Panc1 (cell line): Measurements from ENCODE around the gene NRDC. TPM values are rescaled to one million over a fixed set of nuclear protein-coding genes. Genes with fewer than 3 reads are reported as not detected.

Source experiments
- ATAC-seq: fragments of 200-7000 bp; cut with Tn5 transposase; 2 replicates; pipeline ENCODE4 v1.9.1; 2020; ENCODE audit warnings: mild to moderate bottlenecking, moderate library complexity
- BruUV-seq: library from RNA; stranded (reverse); fragments of 400-500 nt; replicated peaks from 2 replicates; lab custom pipeline; 2021; lab: Mats Ljungman, UMichigan
- CTCF ChIA-PET: fragments of 300-600 bp; sonication (Branson Sonifier 250); formaldehyde crosslinking; loops from one replicate; lab custom pipeline; 2022; ENCODE audit warnings: antibody characterized with exemption; lab: Charles Lee
- POLR2A ChIA-PET: fragments of 300-600 bp; sonication (Branson Sonifier 250); formaldehyde crosslinking; loops from one replicate; lab custom pipeline; 2022; ENCODE audit warnings: antibody characterized with exemption; lab: Charles Lee
- DNase-seq: peaks from one replicate; pipeline ENCODE4 v3.0.0-alpha.2; 2010; ENCODE audit warnings: low read depth, low spot score
- H3K27ac ChIP-seq: 2 replicates; pipeline ENCODE4 v1.5.1; 2011; ENCODE audit warnings: mild to moderate bottlenecking, low read length, inconsistent platforms
- H3K27me3 ChIP-seq: fragments of 200-500 bp; sonication (Bioruptor generic); 2 replicates; pipeline ENCODE4 v1.6.0; 2014; ENCODE audit warnings: low read length, inconsistent platforms; ENCODE audit not compliant: control insufficient read depth, insufficient read depth
- H3K36me3 ChIP-seq: fragments of 200-500 bp; sonication (Bioruptor generic); 2 replicates; pipeline ENCODE4 v1.5.1; 2014; ENCODE audit warnings: inconsistent platforms, mild to moderate bottlenecking, low read length, moderate library complexity; ENCODE audit not compliant: control insufficient read depth, insufficient read depth
- H3K4me1 ChIP-seq: 2 replicates; pipeline ENCODE4 v1.5.1; 2011; ENCODE audit warnings: inconsistent platforms, mild to moderate bottlenecking, low read length, moderate library complexity; ENCODE audit not compliant: control insufficient read depth, insufficient read depth
- H3K4me3 ChIP-seq, 2 experiments: 2 replicates each; pipeline ENCODE4 v1.5.1; 2011 to 2012; ENCODE audit warnings: low read depth in 2 of 2, low read length in 2 of 2, mild to moderate bottlenecking in 2 of 2, inconsistent platforms in 1 of 2, moderate library complexity in 1 of 2
- H3K9me3 ChIP-seq: fragments of 200-500 bp; sonication (Bioruptor generic); 2 replicates; pipeline ENCODE4 v1.5.1; 2014; ENCODE audit warnings: low read depth, mild to moderate bottlenecking, inconsistent platforms, low read length, moderate library complexity; ENCODE audit not compliant: control insufficient read depth, insufficient read depth
- POLR2AphosphoS5 ChIP-seq: IDR thresholded peaks from 2 replicates; pipeline ENCODE4 v1.6.1; 2012; ENCODE audit warnings: mild to moderate bottlenecking, low read depth, low read length, moderate library complexity
- SIN3A ChIP-seq: IDR thresholded peaks from 2 replicates; pipeline ENCODE4 v1.6.1; 2012; ENCODE audit warnings: low read depth, mild to moderate bottlenecking, low read length, moderate library complexity, borderline replicate concordance; ENCODE audit not compliant: insufficient read depth
- TCF7L2 ChIP-seq: IDR thresholded peaks from 2 replicates; pipeline ENCODE4 v1.6.1; 2011; ENCODE audit warnings: mild to moderate bottlenecking, low read depth, low read length, inconsistent platforms
- in situ Hi-C: cut with HindIII; loops from 2 replicates; pipeline ENCODE4 v1.10.0; 2016; ENCODE audit warnings: low sequenced_read_pairs, low pct_unique_long_range_greater_than_20kb
- intact Hi-C: fragments of 100-400 bp; cut with micrococcal nuclease; formaldehyde crosslinking; loops from one replicate; pipeline ENCODE4 v1.10.0; 2022; ENCODE audit not compliant: unreplicated experiment
- total RNA-seq: library from RNA; stranded (reverse); gene quantifications from one replicate; pipeline ENCODE4 v1.2.1, GENCODE V29; 2021; ENCODE audit not compliant: unreplicated experiment
- TF ChIP-seq, protein P1 (sequence below), 2 experiments: IDR thresholded peaks; 2 replicates each; pipeline ENCODE4 v1.6.1; 2011 to 2012; ENCODE audit warnings: low read depth in 2 of 2, control low read depth in 1 of 2, low read length in 1 of 2, mild to moderate bottlenecking in 1 of 2, moderate library complexity in 1 of 2; ENCODE audit not compliant: insufficient read depth in 1 of 2
- TF ChIP-seq, protein P2 (sequence below): fragments of 450-650 bp; IDR thresholded peaks from 2 replicates; pipeline ENCODE4 v1.5.1; 2017; ENCODE audit warnings: mild to moderate bottlenecking

Gene NRDC
- total RNA-seq, 1 experiment from 2014 or later, result 180 TPM

DNA sequence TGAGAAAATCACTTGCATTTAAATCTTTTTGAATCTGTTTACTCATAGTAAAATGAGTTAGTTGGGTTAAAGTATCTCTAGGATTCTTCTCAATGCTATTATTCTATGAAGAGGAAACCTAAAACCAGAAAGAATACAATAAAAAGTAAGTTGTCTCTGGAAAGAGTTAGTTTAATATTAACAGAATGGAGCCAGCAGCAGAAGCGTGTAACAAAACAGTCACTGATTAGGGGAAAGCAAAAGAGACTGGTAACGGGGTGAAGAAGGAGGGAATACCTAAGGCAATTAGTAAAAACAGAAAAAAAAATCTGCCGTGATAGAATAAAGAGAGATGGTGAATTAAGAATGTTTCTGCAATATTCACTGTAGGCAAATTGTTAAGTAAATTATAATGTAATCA, 60.0 kb downstream of the NRDC start:
- ChIA-PET POLR2A (no interaction called here), CTCF (no interaction called here)
- Histone ChIP-seq H3K4me3 (no peak overlapping the region), H3K4me1 (no peaks in the 10 kb centered on the region), H3K27me3 (no peaks in the 10 kb centered on the region), H3K36me3 (peaks cover 48% of the 10 kb centered on the region), H3K27ac (no peak overlapping the region), H3K9me3 (no peaks in the 10 kb centered on the region)
- DNase-seq, result no peak
- intact Hi-C loops, result no loop called here
- no peak for ATAC-seq
- no TSS peak for BruUV-seq
- TF ChIP-seq SIN3A (no peak), TCF7L2 (no peak), POLR2AphosphoS5 (no peak)
- TF ChIP-seq, protein P1, sequence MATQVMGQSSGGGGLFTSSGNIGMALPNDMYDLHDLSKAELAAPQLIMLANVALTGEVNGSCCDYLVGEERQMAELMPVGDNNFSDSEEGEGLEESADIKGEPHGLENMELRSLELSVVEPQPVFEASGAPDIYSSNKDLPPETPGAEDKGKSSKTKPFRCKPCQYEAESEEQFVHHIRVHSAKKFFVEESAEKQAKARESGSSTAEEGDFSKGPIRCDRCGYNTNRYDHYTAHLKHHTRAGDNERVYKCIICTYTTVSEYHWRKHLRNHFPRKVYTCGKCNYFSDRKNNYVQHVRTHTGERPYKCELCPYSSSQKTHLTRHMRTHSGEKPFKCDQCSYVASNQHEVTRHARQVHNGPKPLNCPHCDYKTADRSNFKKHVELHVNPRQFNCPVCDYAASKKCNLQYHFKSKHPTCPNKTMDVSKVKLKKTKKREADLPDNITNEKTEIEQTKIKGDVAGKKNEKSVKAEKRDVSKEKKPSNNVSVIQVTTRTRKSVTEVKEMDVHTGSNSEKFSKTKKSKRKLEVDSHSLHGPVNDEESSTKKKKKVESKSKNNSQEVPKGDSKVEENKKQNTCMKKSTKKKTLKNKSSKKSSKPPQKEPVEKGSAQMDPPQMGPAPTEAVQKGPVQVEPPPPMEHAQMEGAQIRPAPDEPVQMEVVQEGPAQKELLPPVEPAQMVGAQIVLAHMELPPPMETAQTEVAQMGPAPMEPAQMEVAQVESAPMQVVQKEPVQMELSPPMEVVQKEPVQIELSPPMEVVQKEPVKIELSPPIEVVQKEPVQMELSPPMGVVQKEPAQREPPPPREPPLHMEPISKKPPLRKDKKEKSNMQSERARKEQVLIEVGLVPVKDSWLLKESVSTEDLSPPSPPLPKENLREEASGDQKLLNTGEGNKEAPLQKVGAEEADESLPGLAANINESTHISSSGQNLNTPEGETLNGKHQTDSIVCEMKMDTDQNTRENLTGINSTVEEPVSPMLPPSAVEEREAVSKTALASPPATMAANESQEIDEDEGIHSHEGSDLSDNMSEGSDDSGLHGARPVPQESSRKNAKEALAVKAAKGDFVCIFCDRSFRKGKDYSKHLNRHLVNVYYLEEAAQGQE (IDR thresholded peaks at IDR 0.05; ENCODE audit: insufficient read depth in 1 of 2, low read depth in 2 of 2, low read length in 1 of 2), result no peak
- TF ChIP-seq, protein P2, sequence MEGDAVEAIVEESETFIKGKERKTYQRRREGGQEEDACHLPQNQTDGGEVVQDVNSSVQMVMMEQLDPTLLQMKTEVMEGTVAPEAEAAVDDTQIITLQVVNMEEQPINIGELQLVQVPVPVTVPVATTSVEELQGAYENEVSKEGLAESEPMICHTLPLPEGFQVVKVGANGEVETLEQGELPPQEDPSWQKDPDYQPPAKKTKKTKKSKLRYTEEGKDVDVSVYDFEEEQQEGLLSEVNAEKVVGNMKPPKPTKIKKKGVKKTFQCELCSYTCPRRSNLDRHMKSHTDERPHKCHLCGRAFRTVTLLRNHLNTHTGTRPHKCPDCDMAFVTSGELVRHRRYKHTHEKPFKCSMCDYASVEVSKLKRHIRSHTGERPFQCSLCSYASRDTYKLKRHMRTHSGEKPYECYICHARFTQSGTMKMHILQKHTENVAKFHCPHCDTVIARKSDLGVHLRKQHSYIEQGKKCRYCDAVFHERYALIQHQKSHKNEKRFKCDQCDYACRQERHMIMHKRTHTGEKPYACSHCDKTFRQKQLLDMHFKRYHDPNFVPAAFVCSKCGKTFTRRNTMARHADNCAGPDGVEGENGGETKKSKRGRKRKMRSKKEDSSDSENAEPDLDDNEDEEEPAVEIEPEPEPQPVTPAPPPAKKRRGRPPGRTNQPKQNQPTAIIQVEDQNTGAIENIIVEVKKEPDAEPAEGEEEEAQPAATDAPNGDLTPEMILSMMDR, result no peak
- in situ Hi-C loops, result no loop called here

DNA sequence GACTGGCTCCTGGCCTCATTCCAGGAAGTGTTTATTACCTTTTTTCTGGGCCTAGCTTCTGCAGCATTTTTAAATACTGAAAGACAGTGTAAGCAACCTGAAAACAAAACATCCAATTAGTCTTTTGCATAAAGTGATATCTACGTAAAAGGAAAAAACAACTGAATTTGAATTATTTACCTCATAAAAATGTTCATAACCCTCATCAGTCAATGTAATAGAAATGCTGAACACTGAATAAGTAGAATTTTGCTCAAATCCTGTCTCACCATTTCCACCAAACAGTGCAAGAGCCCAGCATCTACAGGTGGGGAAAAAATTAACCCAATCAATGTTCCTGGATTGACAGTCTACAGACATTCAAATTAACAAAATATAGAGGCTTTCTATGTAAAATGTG, 64.0 kb downstream of the NRDC start:
- Histone ChIP-seq H3K9me3 (no peaks in the 10 kb centered on the region), H3K27ac (no peak overlapping the region), H3K4me1 (no peaks in the 10 kb centered on the region), H3K4me3 (no peak overlapping the region), H3K36me3 (peaks cover 41% of the 10 kb centered on the region), H3K27me3 (no peaks in the 10 kb centered on the region)
- in situ Hi-C loops, result no loop called here
- no peak for DNase-seq
- TF ChIP-seq SIN3A, result no peak
- TF ChIP-seq, protein P1 (IDR thresholded peaks at IDR 0.05; ENCODE audit: insufficient read depth in 1 of 2, low read depth in 2 of 2, low read length in 1 of 2), result no peak
- TF ChIP-seq, protein P2, result no peak
- TF ChIP-seq TCF7L2, result no peak
- BruUV-seq, result no TSS peak
- intact Hi-C loops, result no loop called here
- CTCF ChIA-PET, result no interaction called here
- ATAC-seq, result no peak
- POLR2A ChIA-PET, result no interaction called here
